Measurements from ENCODE around the gene MMRN2.

GRCh38 chr10:86960863-86961434, 3.5 kb upstream of the MMRN2 start:
- TF ChIP-seq CTCF (IDR thresholded peaks at IDR 0.05) (no peak), POLR2A (IDR thresholded peaks at IDR 0.05) (no peak), POLR2AphosphoS5 (IDR thresholded peaks at IDR 0.05) (no peak), EP300 (IDR thresholded peaks at IDR 0.05) (no peak)

Measured in upper lobe of left lung (tissue), 4 donors.